ENCODE data around the gene CDC42BPG. TPM values are rescaled to one million over a fixed set of nuclear protein-coding genes. Genes with fewer than 3 reads are reported as not detected.

Gene CDC42BPG
- total RNA-seq, 2 experiments from 2014 or later = 0.31 to 0.61 TPM

DNA sequence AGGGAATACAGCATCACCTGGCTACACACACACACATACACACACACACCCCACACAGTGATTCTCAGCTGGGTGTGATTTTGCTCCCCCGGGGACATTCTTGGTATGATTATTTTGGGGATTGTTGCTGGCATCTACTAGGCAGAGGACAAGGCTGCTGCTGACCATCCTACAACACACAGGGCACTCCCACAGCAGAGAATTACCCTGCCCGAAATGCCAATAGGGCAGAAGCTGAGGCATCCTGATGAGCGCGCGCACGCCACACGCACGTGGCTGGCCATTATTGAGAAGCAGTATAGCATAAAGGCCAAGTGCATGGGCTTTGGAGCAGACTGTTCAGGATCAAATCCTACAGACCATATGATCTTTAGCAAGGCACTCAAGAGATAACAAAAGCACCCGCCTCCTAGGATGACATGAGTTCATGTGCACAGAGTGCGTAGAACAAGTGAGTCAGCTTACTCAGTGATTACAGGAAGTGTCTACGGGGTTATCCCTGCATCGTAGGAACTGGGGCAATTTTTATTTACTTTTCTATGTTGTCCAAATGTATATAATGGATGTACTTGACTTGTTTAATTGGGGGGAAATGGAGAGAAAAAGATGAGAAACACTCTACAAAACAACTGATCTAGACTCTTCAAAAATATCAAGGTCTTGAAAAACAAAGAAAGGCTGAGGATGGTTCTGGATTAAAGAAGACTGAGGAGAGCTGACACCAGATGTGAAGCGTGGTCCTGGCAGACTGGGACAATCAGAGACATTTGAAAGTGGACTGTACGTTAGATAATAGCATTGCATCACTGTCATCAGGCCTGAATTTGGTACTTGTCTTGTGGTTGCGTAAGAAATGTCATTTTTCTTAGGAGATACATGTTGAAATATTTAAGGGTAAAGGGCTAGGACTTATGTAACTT is 41.2 kb upstream of the CDC42BPG start:
- DNase-seq = peak; percentile 67

DNA sequence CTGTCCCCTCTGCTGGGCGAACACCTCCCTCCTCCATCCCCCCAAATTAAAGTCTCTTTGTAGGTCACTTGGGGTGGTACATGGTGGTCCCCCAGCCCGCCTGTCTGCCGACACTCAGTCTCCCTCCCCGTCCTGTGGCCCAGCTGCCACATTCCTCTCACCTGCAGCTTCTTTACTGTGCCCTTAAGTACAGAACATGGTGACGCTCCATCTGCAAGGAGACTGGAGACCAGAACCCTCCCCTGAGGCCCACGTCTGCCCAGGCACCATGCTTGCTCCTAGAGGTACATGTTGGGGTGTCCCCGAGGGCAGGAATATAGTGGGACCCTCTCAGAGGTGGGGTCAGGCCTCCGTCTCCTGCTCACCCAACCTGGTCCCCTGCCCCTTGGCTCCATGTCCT is 39.6 kb upstream of the CDC42BPG start:
- DNase-seq = no peak
- ATAC-seq = no peak
- H3K27ac Mint-ChIP-seq = no peak overlapping the region
- no peaks in the 10 kb centered on the region for H3K9me3 Mint-ChIP-seq
- no peaks in the 10 kb centered on the region for H3K27me3 Mint-ChIP-seq
- intact Hi-C loops (cut with micrococcal nuclease) = no loop called here
- peaks cover 68% of the 10 kb centered on the region for H3K4me1 Mint-ChIP-seq (ENCODE audit: low read depth)
- TF ChIP-seq, protein P1, sequence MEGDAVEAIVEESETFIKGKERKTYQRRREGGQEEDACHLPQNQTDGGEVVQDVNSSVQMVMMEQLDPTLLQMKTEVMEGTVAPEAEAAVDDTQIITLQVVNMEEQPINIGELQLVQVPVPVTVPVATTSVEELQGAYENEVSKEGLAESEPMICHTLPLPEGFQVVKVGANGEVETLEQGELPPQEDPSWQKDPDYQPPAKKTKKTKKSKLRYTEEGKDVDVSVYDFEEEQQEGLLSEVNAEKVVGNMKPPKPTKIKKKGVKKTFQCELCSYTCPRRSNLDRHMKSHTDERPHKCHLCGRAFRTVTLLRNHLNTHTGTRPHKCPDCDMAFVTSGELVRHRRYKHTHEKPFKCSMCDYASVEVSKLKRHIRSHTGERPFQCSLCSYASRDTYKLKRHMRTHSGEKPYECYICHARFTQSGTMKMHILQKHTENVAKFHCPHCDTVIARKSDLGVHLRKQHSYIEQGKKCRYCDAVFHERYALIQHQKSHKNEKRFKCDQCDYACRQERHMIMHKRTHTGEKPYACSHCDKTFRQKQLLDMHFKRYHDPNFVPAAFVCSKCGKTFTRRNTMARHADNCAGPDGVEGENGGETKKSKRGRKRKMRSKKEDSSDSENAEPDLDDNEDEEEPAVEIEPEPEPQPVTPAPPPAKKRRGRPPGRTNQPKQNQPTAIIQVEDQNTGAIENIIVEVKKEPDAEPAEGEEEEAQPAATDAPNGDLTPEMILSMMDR (IDR thresholded peaks at IDR 0.05) = no peak
- H3K4me3 Mint-ChIP-seq = no peak overlapping the region
- CTCF ChIA-PET = interaction anchor here (1.8 to 29.9 kb wide), 2 partner anchors 9 to 28 kb away, joined by 5 to 1168 read pairs; partner anchors contain the start of gene CDC42BPG
- POLR2A ChIA-PET = interaction anchor here (5.6 to 14.9 kb wide), 2 partner anchors 9 to 26 kb away, joined by 51 to 768 read pairs; no protein-coding TSS in a partner anchor
- no peaks in the 10 kb centered on the region for H3K36me3 Mint-ChIP-seq (ENCODE audit: low read depth)

More for the DNA sequence above, 41.2 kb upstream of the CDC42BPG start:
- ChIA-PET CTCF (interaction anchor here (1.3 to 29.9 kb wide), 4 partner anchors 8 to 29 kb away, joined by 3 to 1168 read pairs (median 6); partner anchors contain the start of gene CDC42BPG), POLR2A (interaction anchor here (1.3 to 14.9 kb wide), 6 partner anchors 8 to 537 kb away, joined by 3 to 768 read pairs (median 4); partner anchors contain the start of genes MAP4K2 and MEN1)
- H3K9me3 Mint-ChIP-seq = no peaks in the 10 kb centered on the region
- peak overlapping the region; percentile 87 for H3K27ac Mint-ChIP-seq
- intact Hi-C loops (cut with micrococcal nuclease) = no loop called here
- H3K27me3 Mint-ChIP-seq = no peaks in the 10 kb centered on the region
- TF ChIP-seq, protein P1 (IDR thresholded peaks at IDR 0.05) = no peak
- H3K4me1 Mint-ChIP-seq (ENCODE audit: low read depth) = peaks cover 52% of the 10 kb centered on the region
- H3K4me3 Mint-ChIP-seq = peak overlapping the region; percentile 55
- peak; percentile 87 for ATAC-seq
- H3K36me3 Mint-ChIP-seq (ENCODE audit: low read depth) = no peaks in the 10 kb centered on the region

DNA sequence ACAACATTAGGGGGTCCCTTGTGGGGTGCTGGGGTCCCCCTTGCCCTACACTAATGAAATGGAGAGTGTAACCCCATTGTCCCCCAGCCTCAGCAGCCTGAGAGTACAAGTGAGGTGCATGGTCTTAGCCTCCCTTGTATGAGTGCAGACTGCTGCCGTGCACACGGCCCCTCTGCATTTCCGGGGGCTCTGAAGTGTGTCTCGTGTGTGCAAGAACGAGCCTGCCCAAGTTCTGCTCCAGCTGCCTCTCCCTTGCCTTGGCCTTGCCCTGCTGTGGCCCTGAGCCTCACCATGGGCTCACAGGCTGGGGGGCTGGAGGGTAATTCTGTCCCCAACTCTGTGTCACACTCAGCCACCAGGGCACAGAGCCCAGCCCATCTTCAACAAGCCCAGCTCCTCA is 39.1 kb upstream of the CDC42BPG start:
- DNase-seq (no peak), ATAC-seq (no peak)
- Mint-ChIP-seq H3K4me1 (ENCODE audit: low read depth) (peaks cover 69% of the 10 kb centered on the region), H3K9me3 (no peaks in the 10 kb centered on the region), H3K27ac (no peak overlapping the region), H3K4me3 (no peak overlapping the region), H3K36me3 (ENCODE audit: low read depth) (no peaks in the 10 kb centered on the region), H3K27me3 (no peaks in the 10 kb centered on the region)
- ChIA-PET CTCF (interaction anchor here (0.9 to 29.9 kb wide), 2 partner anchors 9 to 27 kb away, joined by 3 to 1168 read pairs; partner anchors contain the start of gene CDC42BPG), POLR2A (interaction anchor here (0.8 to 14.9 kb wide), 2 partner anchors 26 to 40 kb away, joined by 4 to 768 read pairs; no protein-coding TSS in a partner anchor)
- intact Hi-C loops (cut with micrococcal nuclease) = no loop called here
- TF ChIP-seq, protein P1 (IDR thresholded peaks at IDR 0.05) = no peak

DNA sequence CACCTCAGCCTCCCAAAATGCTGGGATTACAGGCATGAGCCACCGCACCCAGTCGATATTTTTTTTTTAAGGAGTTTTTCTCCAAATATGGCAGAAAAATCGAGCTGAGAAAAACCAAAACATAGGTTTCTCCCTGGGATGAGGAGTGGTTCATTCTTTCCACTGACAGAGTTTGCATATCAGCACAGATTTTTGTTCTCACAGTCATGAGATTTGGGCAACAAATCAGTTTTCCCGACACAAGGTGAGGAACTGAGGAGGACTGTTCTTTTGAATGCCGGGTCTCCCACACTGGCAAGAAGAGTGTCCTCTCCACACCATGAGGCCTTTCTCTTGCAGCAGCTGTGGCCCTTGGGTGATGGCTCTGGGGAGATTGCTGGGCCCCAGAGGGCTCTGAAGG is 37.8 kb upstream of the CDC42BPG start:
- Mint-ChIP-seq H3K4me3 (no peak overlapping the region), H3K4me1 (ENCODE audit: low read depth) (peaks cover 60% of the 10 kb centered on the region), H3K36me3 (ENCODE audit: low read depth) (peaks cover 3% of the 10 kb centered on the region), H3K9me3 (no peaks in the 10 kb centered on the region), H3K27me3 (no peaks in the 10 kb centered on the region), H3K27ac (no peak overlapping the region)
- ChIA-PET POLR2A (interaction anchor here (0.6 to 14.9 kb wide), 2 partner anchors 24 to 82 kb away, joined by 3 to 768 read pairs; no protein-coding TSS in a partner anchor), CTCF (interaction anchor here (0.7 to 29.9 kb wide), 3 partner anchors 12 to 36 kb away, joined by 3 to 1168 read pairs (median 3); partner anchors contain the start of gene CDC42BPG)
- TF ChIP-seq, protein P1 (IDR thresholded peaks at IDR 0.05) = no peak
- ATAC-seq (no peak), DNase-seq (no peak)
- intact Hi-C loops (cut with micrococcal nuclease) = no loop called here
